ENCODE measurements around the gene PARVG. TPM values are rescaled to one million over a fixed set of nuclear protein-coding genes. Genes with fewer than 3 reads are reported as not detected.

The PARVG gene
- total RNA-seq, 1 experiment from 2014 or later: 1.3 TPM

GRCh38 chr22:44160421-44160820 is 20.3 kb upstream of the PARVG start:
- Histone ChIP-seq H4K8ac (replicated peaks; ENCODE audit: insufficient read length, low read depth, low read length) (no peak overlapping the region), H3K4me2 (ENCODE audit: insufficient read depth, insufficient read length, low read length) (no peak overlapping the region), H3K23me2 (ENCODE audit: insufficient read length, low read depth, low read length, poor library complexity, severe bottlenecking) (peaks cover 3% of the 10 kb centered on the region), H3K27me3 (ENCODE audit: insufficient read depth, low read length) (no peaks in the 10 kb centered on the region), H2BK5ac (ENCODE audit: insufficient read length, low read length) (no peak overlapping the region), H3K14ac (ENCODE audit: insufficient read depth, low read length) (no peak overlapping the region), H2BK20ac (ENCODE audit: low read depth, low read length, poor library complexity, severe bottlenecking) (no peak overlapping the region), H3K23ac (ENCODE audit: insufficient read length, low read depth, low read length) (no peak overlapping the region), H3K9me3 (ENCODE audit: control insufficient read depth, low read depth, low read length) (no peaks in the 10 kb centered on the region), H2AFZ (ENCODE audit: low read length) (no peak overlapping the region), H2BK15ac (ENCODE audit: low read depth, low read length) (no peak overlapping the region), H4K20me1 (ENCODE audit: control insufficient read depth, insufficient read depth, insufficient read length) (no peaks in the 10 kb centered on the region), H4K91ac (ENCODE audit: insufficient read length, low read depth, low read length) (no peak overlapping the region), H3K9ac (ENCODE audit: extremely low read depth, insufficient read length, low read length) (no peak overlapping the region), H3K4me1 (ENCODE audit: insufficient read depth, low read length) (peaks cover 3% of the 10 kb centered on the region; the same call in 1 of the 2 replicates), H3T11ph (ENCODE audit: low read length) (no peak overlapping the region), H4K5ac (ENCODE audit: insufficient read length, low read depth, low read length) (no peak overlapping the region), H3K79me2 (ENCODE audit: insufficient read depth, low read length) (no peaks in the 10 kb centered on the region), H2AK5ac (ENCODE audit: insufficient read length, low read length) (no peak overlapping the region), H2BK12ac (ENCODE audit: insufficient read length, low read depth, low read length) (no peak overlapping the region), H3K79me1 (ENCODE audit: insufficient read depth, low read depth, low read length, poor library complexity, severe bottlenecking) (no peaks in the 10 kb centered on the region), H3K18ac (ENCODE audit: insufficient read length, low read depth, low read length) (no peak overlapping the region), H2BK120ac (ENCODE audit: low read depth, low read length, poor library complexity, severe bottlenecking) (no peak overlapping the region), H3K4ac (ENCODE audit: low read depth, low read length) (no peak overlapping the region), H3K27ac (ENCODE audit: insufficient read length, low read depth, low read length) (no peak overlapping the region), H3K56ac (ENCODE audit: insufficient read length, low read depth, low read length) (no peak overlapping the region)
- no CpG with 5 or more reads among the region's 5 CpGs for WGBS (ENCODE audit: extremely low coverage, insufficient read length, low lambda C conversion rate)
- no peak for TF ChIP-seq CTCF (conservative IDR thresholded peaks at IDR 0.05)
- no peak overlapping the region; a peak in 1 of 7 replicates for H3K27ac Mint-ChIP-seq
- no peak overlapping the region for H3K4me3 Mint-ChIP-seq
- H3K9me3 Mint-ChIP-seq: no peaks in the 10 kb centered on the region
- no peaks in the 10 kb centered on the region; a peak in 2 of 7 replicates for H3K36me3 Mint-ChIP-seq (ENCODE audit: insufficient read depth in 1 of 3, low read depth in 3 of 3)
- DNase-seq: no peak
- peaks cover 32 to 47% of the 10 kb centered on the region in 2 experiments for H3K4me1 Mint-ChIP-seq
- no peaks in the 10 kb centered on the region for H3K27me3 Mint-ChIP-seq (ENCODE audit: low read depth)

Measured in H9 (cell line).